Activated naive CD4-positive, alpha-beta T cell treated with anti-CD3 and anti-CD28 coated beads, Interleukin-2, amount 50 U/mL, for 24 hours (primary cell): ENCODE results near the gene APOL2.
A peak's percentile ranks its signal among the peaks of the same experiment; 100 is the strongest.
"Not testable (repeated sequence)": the region's sequence is repeated elsewhere in the genome, so short reads cannot be mapped to it uniquely, and the experiment has no call there.

ENCODE experiments used
- H3K27ac Mint-ChIP-seq: one replicate; pipeline ENCODE4 v1.8.0; 2021; ENCODE audit warnings: mild to moderate bottlenecking, mixed read lengths
- H3K27me3 Mint-ChIP-seq: one replicate; pipeline ENCODE4 v1.8.0; 2021; ENCODE audit warnings: mixed read lengths
- H3K36me3 Mint-ChIP-seq: one replicate; pipeline ENCODE4 v1.8.0; 2021; ENCODE audit warnings: mixed read lengths
- H3K4me1 Mint-ChIP-seq: one replicate; pipeline ENCODE4 v1.8.0; 2021; ENCODE audit warnings: mixed read lengths
- H3K4me3 Mint-ChIP-seq: one replicate; pipeline ENCODE4 v1.8.0; 2021; ENCODE audit warnings: mild to moderate bottlenecking, mixed read lengths
- H3K9me3 Mint-ChIP-seq: one replicate; pipeline ENCODE4 v1.8.0; 2021; ENCODE audit warnings: mixed read lengths

APOL2 gene

GRCh38 chr22:36191106-36191836 lies 48.1 kb downstream of the APOL2 start:
- no peaks in the 10 kb centered on the region for H3K36me3 Mint-ChIP-seq
- no peaks in the 10 kb centered on the region for H3K9me3 Mint-ChIP-seq
- no peaks in the 10 kb centered on the region for H3K4me1 Mint-ChIP-seq
- no peaks in the 10 kb centered on the region for H3K27me3 Mint-ChIP-seq
- no peak overlapping the region for H3K27ac Mint-ChIP-seq
- H3K4me3 Mint-ChIP-seq: no peak overlapping the region

- H3K4me1 Mint-ChIP-seq, H3K4me3 Mint-ChIP-seq, H3K9me3 Mint-ChIP-seq, H3K27ac Mint-ChIP-seq, H3K36me3 Mint-ChIP-seq, H3K27me3 Mint-ChIP-seq: not testable (repeated sequence)
Measured at GRCh38 chr22:36187862-36188261, 51.5 kb downstream of the APOL2 start.

GRCh38 chr22:36185828-36186624 lies 53.3 kb downstream of the APOL2 start:
- H3K36me3 Mint-ChIP-seq: no peaks in the 10 kb centered on the region
- no peak overlapping the region for H3K27ac Mint-ChIP-seq
- no peaks in the 10 kb centered on the region for H3K9me3 Mint-ChIP-seq
- H3K4me3 Mint-ChIP-seq: no peak overlapping the region
- no peaks in the 10 kb centered on the region for H3K27me3 Mint-ChIP-seq
- H3K4me1 Mint-ChIP-seq: no peaks in the 10 kb centered on the region

GRCh38 chr22:36184433-36185025 lies 54.8 kb downstream of the APOL2 start:
- peaks cover 4% of the 10 kb centered on the region for H3K4me1 Mint-ChIP-seq
- H3K9me3 Mint-ChIP-seq: no peaks in the 10 kb centered on the region
- no peak overlapping the region for H3K4me3 Mint-ChIP-seq
- no peak overlapping the region for H3K27ac Mint-ChIP-seq
- no peaks in the 10 kb centered on the region for H3K36me3 Mint-ChIP-seq
- no peaks in the 10 kb centered on the region for H3K27me3 Mint-ChIP-seq

GRCh38 chr22:36183446-36183845 lies 55.9 kb downstream of the APOL2 start:
- Mint-ChIP-seq H3K4me1 (peaks cover 4% of the 10 kb centered on the region), H3K9me3 (no peaks in the 10 kb centered on the region), H3K4me3 (no peak overlapping the region), H3K36me3 (no peaks in the 10 kb centered on the region), H3K27me3 (no peaks in the 10 kb centered on the region), H3K27ac (no peak overlapping the region)

- Mint-ChIP-seq H3K4me3 (no peak overlapping the region), H3K27me3 (no peaks in the 10 kb centered on the region), H3K4me1 (peaks cover 4% of the 10 kb centered on the region), H3K27ac (no peak overlapping the region), H3K36me3 (no peaks in the 10 kb centered on the region), H3K9me3 (no peaks in the 10 kb centered on the region)
Measured at GRCh38 chr22:36182857-36183256, 56.5 kb downstream of the APOL2 start.

- Mint-ChIP-seq H3K9me3 (no peaks in the 10 kb centered on the region), H3K27me3 (no peaks in the 10 kb centered on the region), H3K36me3 (no peaks in the 10 kb centered on the region), H3K27ac (peak overlapping the region; percentile 51), H3K4me3 (no peak overlapping the region), H3K4me1 (peaks cover 4% of the 10 kb centered on the region)
Measured at GRCh38 chr22:36182056-36182455, 57.3 kb downstream of the APOL2 start.

- Mint-ChIP-seq H3K4me3 (no peak overlapping the region), H3K27me3 (no peaks in the 10 kb centered on the region), H3K36me3 (no peaks in the 10 kb centered on the region), H3K9me3 (no peaks in the 10 kb centered on the region), H3K4me1 (peaks cover 4% of the 10 kb centered on the region), H3K27ac (no peak overlapping the region)
Measured at GRCh38 chr22:36180928-36181327, 58.4 kb downstream of the APOL2 start.

GRCh38 chr22:36180038-36180880 lies 59.1 kb downstream of the APOL2 start:
- H3K27ac Mint-ChIP-seq: no peak overlapping the region
- H3K27me3 Mint-ChIP-seq: no peaks in the 10 kb centered on the region
- no peaks in the 10 kb centered on the region for H3K36me3 Mint-ChIP-seq
- peaks cover 4% of the 10 kb centered on the region for H3K4me1 Mint-ChIP-seq
- H3K4me3 Mint-ChIP-seq: no peak overlapping the region
- H3K9me3 Mint-ChIP-seq: no peaks in the 10 kb centered on the region

- Mint-ChIP-seq H3K27ac (no peak overlapping the region), H3K9me3 (no peaks in the 10 kb centered on the region), H3K27me3 (no peaks in the 10 kb centered on the region), H3K36me3 (no peaks in the 10 kb centered on the region), H3K4me3 (no peak overlapping the region), H3K4me1 (peaks cover 4% of the 10 kb centered on the region)
Measured at GRCh38 chr22:36177160-36177559, 62.2 kb downstream of the APOL2 start.
